GM23338 (cell line): Measurements from ENCODE around the gene CPNE1.

Experiments used
- CTCF ChIP-seq, 2 experiments: fragments of 200-600 bp in 1 of 2; sonication (generic) in 1 of 2; conservative IDR thresholded peaks; 2 replicates each; pipeline versions ENCODE4 v1.5.1 to v1.6.1; 2016 to 2017; ENCODE audit warnings: antibody characterized with exemption in 2 of 2, low read depth in 2 of 2, mild to moderate bottlenecking in 2 of 2, moderate library complexity in 1 of 2
- EZH2 ChIP-seq: fragments of 200-600 bp; sonication (generic); IDR thresholded peaks from one replicate; pipeline ENCODE4 v1.8.0; 2017; ENCODE audit warnings: antibody characterized with exemption, mild to moderate bottlenecking, low read depth; ENCODE audit not compliant: unreplicated experiment
- EZH2phosphoT487 ChIP-seq: fragments of 200-600 bp; sonication (generic); IDR thresholded peaks from one replicate; pipeline ENCODE4 v1.8.1; 2018; ENCODE audit warnings: antibody characterized with exemption; ENCODE audit not compliant: unreplicated experiment
- JUNB ChIP-seq: IDR thresholded peaks from one replicate; pipeline ENCODE4 v1.6.1; 2016; ENCODE audit warnings: antibody characterized with exemption; ENCODE audit not compliant: unreplicated experiment
- NANOG ChIP-seq: IDR thresholded peaks from 2 replicates; pipeline ENCODE4 v1.6.1; 2016; ENCODE audit warnings: antibody characterized with exemption, borderline replicate concordance
- POLR2AphosphoS5 ChIP-seq: IDR thresholded peaks from 2 replicates; pipeline ENCODE4 v1.6.1; 2016; ENCODE audit warnings: antibody characterized with exemption, low read depth
- REST ChIP-seq: IDR thresholded peaks from one replicate; pipeline ENCODE4 v1.6.1; 2018; ENCODE audit warnings: antibody characterized with exemption; ENCODE audit not compliant: unreplicated experiment
- STAT1 ChIP-seq: IDR thresholded peaks from one replicate; pipeline ENCODE4 v1.6.1; 2016; ENCODE audit warnings: antibody characterized with exemption; ENCODE audit not compliant: unreplicated experiment
- ZNF331 ChIP-seq: fragments of 250-450 bp; sonication (Bioruptor Pico); IDR thresholded peaks from 2 replicates; pipeline ENCODE4 v1.5.0; 2020; ENCODE audit warnings: low read depth, mild to moderate bottlenecking, moderate library complexity

GRCh38 chr20:35661908-35662307 lies 2.8 kb downstream of the CPNE1 start:
- no peak for TF ChIP-seq EZH2
- no peak for TF ChIP-seq STAT1
- no peak for TF ChIP-seq POLR2AphosphoS5
- TF ChIP-seq CTCF (conservative IDR thresholded peaks at IDR 0.05; ENCODE audit: low read depth in 2 of 2) = no peak
- no peak for TF ChIP-seq EZH2phosphoT487
- TF ChIP-seq JUNB = no peak
- TF ChIP-seq REST = no peak
- TF ChIP-seq NANOG = no peak
- TF ChIP-seq ZNF331 (CRISPR knock-in tag) = no peak
